Immature natural killer cell (primary cell): ENCODE measurements around the gene SH3PXD2A. TPM values are rescaled to one million over a fixed set of nuclear protein-coding genes. Genes with fewer than 3 reads are reported as not detected.
A peak's percentile ranks its signal among the peaks of the same experiment; 100 is the strongest.

ENCODE experiments used
- DNase-seq, 3 donors: peaks; one replicate each; pipeline ENCODE4 v3.0.0; 2022; ENCODE audit warnings: mixed read lengths in 1 of 3
- H3K27ac Mint-ChIP-seq, 6 donors: one replicate each; pipeline ENCODE4 v1.8.0; 2020; ENCODE audit warnings: mixed read lengths in 6 of 6, mild to moderate bottlenecking in 5 of 6, inconsistent platforms in 4 of 6, moderate library complexity in 3 of 6
- H3K27me3 Mint-ChIP-seq, 3 donors: one replicate each; pipeline ENCODE4 v1.8.0; 2020 to 2021; ENCODE audit warnings: low read depth in 3 of 3, mild to moderate bottlenecking in 3 of 3, mixed read lengths in 3 of 3, moderate library complexity in 3 of 3, inconsistent platforms in 1 of 3
- H3K36me3 Mint-ChIP-seq, 3 donors: one replicate each; pipeline ENCODE4 v1.8.0; 2020; ENCODE audit warnings: mixed read lengths in 3 of 3, inconsistent platforms in 2 of 3, mild to moderate bottlenecking in 2 of 3
- H3K4me1 Mint-ChIP-seq, 2 donors: one replicate each; pipeline ENCODE4 v1.8.0; 2020; ENCODE audit warnings: inconsistent platforms in 2 of 2, mild to moderate bottlenecking in 2 of 2, mixed read lengths in 2 of 2, moderate library complexity in 1 of 2
- H3K4me3 Mint-ChIP-seq, 5 donors: one replicate each; pipeline ENCODE4 v1.8.0; 2020; ENCODE audit warnings: mild to moderate bottlenecking in 5 of 5, mixed read lengths in 5 of 5, inconsistent platforms in 3 of 5, moderate library complexity in 3 of 5
- H3K9me3 Mint-ChIP-seq, 6 donors: one replicate each; pipeline ENCODE4 v1.8.0; 2020; ENCODE audit warnings: mild to moderate bottlenecking in 6 of 6, mixed read lengths in 6 of 6, inconsistent platforms in 4 of 6, moderate library complexity in 3 of 6
- polyA plus RNA-seq, 3 donors: library from polyadenylated mRNA; unstranded; fragments of 300-500 nt; fragmentation: Illumina TruSeq; gene quantifications; one replicate each; pipeline ENCODE4 v1.2.3, GENCODE V29; 2021

The SH3PXD2A gene
- polyA plus RNA-seq, 3 donors from 2014 or later: 0.07 to 0.43 TPM; not detected in 1

- no peaks in the 10 kb centered on the region for H3K9me3 Mint-ChIP-seq
- H3K4me3 Mint-ChIP-seq: peak overlapping the region; percentile 85 to 92 (median 91)
- DNase-seq: peak; percentile 63 to 72 (median 64)
- H3K27me3 Mint-ChIP-seq: no peaks in the 10 kb centered on the region
- H3K4me1 Mint-ChIP-seq: peaks cover 15 to 24% of the 10 kb centered on the region in 2 donors
- peak overlapping the region; percentile 83 to 94 (median 92) for H3K27ac Mint-ChIP-seq
- peaks cover 0 to 6% (median 0%) of the 10 kb centered on the region in 3 donors for H3K36me3 Mint-ChIP-seq
Observed at GRCh38 chr10:103659674-103660363, 195.6 kb downstream of the SH3PXD2A start.

GRCh38 chr10:103658049-103658577 is 197.3 kb downstream of the SH3PXD2A start:
- no peak for DNase-seq
- Mint-ChIP-seq H3K27me3 (no peaks in the 10 kb centered on the region), H3K27ac (peak overlapping the region in 3 of 6 donors; percentile 42 to 81 (median 48)), H3K4me1 (peaks cover 10 to 21% of the 10 kb centered on the region in 2 donors), H3K36me3 (peaks cover 0 to 6% (median 0%) of the 10 kb centered on the region in 3 donors), H3K4me3 (peak overlapping the region in 2 of 5 donors; percentile 44 to 64), H3K9me3 (no peaks in the 10 kb centered on the region)

- no peaks in the 10 kb centered on the region for H3K9me3 Mint-ChIP-seq
- H3K27ac Mint-ChIP-seq: no peak overlapping the region
- peaks cover 8 to 16% of the 10 kb centered on the region in 2 donors for H3K4me1 Mint-ChIP-seq
- DNase-seq: no peak
- H3K27me3 Mint-ChIP-seq: no peaks in the 10 kb centered on the region
- H3K36me3 Mint-ChIP-seq: peaks cover 0 to 6% (median 0%) of the 10 kb centered on the region in 3 donors
- H3K4me3 Mint-ChIP-seq: no peak overlapping the region
Observed at GRCh38 chr10:103657061-103657591, 198.2 kb downstream of the SH3PXD2A start.

- Mint-ChIP-seq H3K4me3 (no peak overlapping the region), H3K36me3 (peaks cover 0 to 6% (median 0%) of the 10 kb centered on the region in 3 donors), H3K4me1 (peaks cover 6 to 7% of the 10 kb centered on the region in 2 donors), H3K27me3 (peaks cover 0 to 2% (median 0%) of the 10 kb centered on the region in 3 donors), H3K27ac (no peak overlapping the region), H3K9me3 (no peaks in the 10 kb centered on the region)
- no peak for DNase-seq
Observed at GRCh38 chr10:103654925-103655324, 200.5 kb downstream of the SH3PXD2A start.

GRCh38 chr10:103653581-103654037 is 201.8 kb downstream of the SH3PXD2A start:
- Mint-ChIP-seq H3K4me3 (no peak overlapping the region), H3K27me3 (peaks cover 0 to 2% (median 0%) of the 10 kb centered on the region in 3 donors), H3K27ac (no peak overlapping the region), H3K9me3 (no peaks in the 10 kb centered on the region), H3K36me3 (peaks cover 0 to 6% (median 0%) of the 10 kb centered on the region in 3 donors), H3K4me1 (no peaks in the 10 kb centered on the region)
- DNase-seq: no peak

- no peak overlapping the region for H3K4me3 Mint-ChIP-seq
- no peaks in the 10 kb centered on the region for H3K9me3 Mint-ChIP-seq
- H3K4me1 Mint-ChIP-seq: no peaks in the 10 kb centered on the region
- H3K27ac Mint-ChIP-seq: peak overlapping the region in 1 of 6 donors; percentile 23
- H3K36me3 Mint-ChIP-seq: peaks cover 0 to 5% (median 0%) of the 10 kb centered on the region in 3 donors
- DNase-seq: no peak
- H3K27me3 Mint-ChIP-seq: peaks cover 0 to 4% (median 1%) of the 10 kb centered on the region in 3 donors
Observed at GRCh38 chr10:103652599-103653281, 202.6 kb downstream of the SH3PXD2A start.

GRCh38 chr10:103651783-103652476 is 203.4 kb downstream of the SH3PXD2A start:
- Mint-ChIP-seq H3K36me3 (no peaks in the 10 kb centered on the region), H3K9me3 (no peaks in the 10 kb centered on the region), H3K4me1 (no peaks in the 10 kb centered on the region), H3K4me3 (no peak overlapping the region), H3K27ac (no peak overlapping the region), H3K27me3 (peaks cover 0 to 4% (median 1%) of the 10 kb centered on the region in 3 donors)
- no peak for DNase-seq

- Mint-ChIP-seq H3K27me3 (peaks cover 0 to 4% (median 1%) of the 10 kb centered on the region in 3 donors), H3K36me3 (no peaks in the 10 kb centered on the region), H3K27ac (no peak overlapping the region), H3K9me3 (no peaks in the 10 kb centered on the region), H3K4me3 (no peak overlapping the region), H3K4me1 (no peaks in the 10 kb centered on the region)
- no peak for DNase-seq
Observed at GRCh38 chr10:103651333-103651732, 204.0 kb downstream of the SH3PXD2A start.

- no peak overlapping the region for H3K4me3 Mint-ChIP-seq
- no peak for DNase-seq
- no peaks in the 10 kb centered on the region for H3K4me1 Mint-ChIP-seq
- no peaks in the 10 kb centered on the region for H3K36me3 Mint-ChIP-seq
- peaks cover 0 to 4% (median 3%) of the 10 kb centered on the region in 3 donors for H3K27me3 Mint-ChIP-seq
- H3K9me3 Mint-ChIP-seq: no peaks in the 10 kb centered on the region
- no peak overlapping the region for H3K27ac Mint-ChIP-seq
Observed at GRCh38 chr10:103649654-103650423, 205.5 kb downstream of the SH3PXD2A start.

GRCh38 chr10:103648636-103649532 is 206.5 kb downstream of the SH3PXD2A start:
- no peaks in the 10 kb centered on the region for H3K36me3 Mint-ChIP-seq
- no peak for DNase-seq
- peaks cover 0 to 4% (median 3%) of the 10 kb centered on the region in 3 donors for H3K27me3 Mint-ChIP-seq
- H3K4me1 Mint-ChIP-seq: no peaks in the 10 kb centered on the region
- H3K4me3 Mint-ChIP-seq: no peak overlapping the region
- no peak overlapping the region for H3K27ac Mint-ChIP-seq
- H3K9me3 Mint-ChIP-seq: no peaks in the 10 kb centered on the region

GRCh38 chr10:103648251-103648635 is 207.1 kb downstream of the SH3PXD2A start:
- DNase-seq: no peak
- Mint-ChIP-seq H3K9me3 (no peaks in the 10 kb centered on the region), H3K27me3 (peaks cover 0 to 4% (median 3%) of the 10 kb centered on the region in 3 donors), H3K27ac (no peak overlapping the region), H3K4me3 (no peak overlapping the region), H3K4me1 (no peaks in the 10 kb centered on the region), H3K36me3 (no peaks in the 10 kb centered on the region)

- Mint-ChIP-seq H3K27me3 (peaks cover 0 to 4% (median 3%) of the 10 kb centered on the region in 3 donors), H3K4me1 (no peaks in the 10 kb centered on the region), H3K9me3 (no peaks in the 10 kb centered on the region), H3K27ac (no peak overlapping the region), H3K4me3 (no peak overlapping the region), H3K36me3 (no peaks in the 10 kb centered on the region)
- DNase-seq: no peak
Observed at GRCh38 chr10:103646304-103646703, 209.1 kb downstream of the SH3PXD2A start.
